ENCODE results near the gene LRFN4. TPM values are rescaled to one million over a fixed set of nuclear protein-coding genes. Genes with fewer than 3 reads are reported as not detected.

The LRFN4 gene
- total RNA-seq, 1 experiment from 2014 or later = 70.3 TPM

DNA sequence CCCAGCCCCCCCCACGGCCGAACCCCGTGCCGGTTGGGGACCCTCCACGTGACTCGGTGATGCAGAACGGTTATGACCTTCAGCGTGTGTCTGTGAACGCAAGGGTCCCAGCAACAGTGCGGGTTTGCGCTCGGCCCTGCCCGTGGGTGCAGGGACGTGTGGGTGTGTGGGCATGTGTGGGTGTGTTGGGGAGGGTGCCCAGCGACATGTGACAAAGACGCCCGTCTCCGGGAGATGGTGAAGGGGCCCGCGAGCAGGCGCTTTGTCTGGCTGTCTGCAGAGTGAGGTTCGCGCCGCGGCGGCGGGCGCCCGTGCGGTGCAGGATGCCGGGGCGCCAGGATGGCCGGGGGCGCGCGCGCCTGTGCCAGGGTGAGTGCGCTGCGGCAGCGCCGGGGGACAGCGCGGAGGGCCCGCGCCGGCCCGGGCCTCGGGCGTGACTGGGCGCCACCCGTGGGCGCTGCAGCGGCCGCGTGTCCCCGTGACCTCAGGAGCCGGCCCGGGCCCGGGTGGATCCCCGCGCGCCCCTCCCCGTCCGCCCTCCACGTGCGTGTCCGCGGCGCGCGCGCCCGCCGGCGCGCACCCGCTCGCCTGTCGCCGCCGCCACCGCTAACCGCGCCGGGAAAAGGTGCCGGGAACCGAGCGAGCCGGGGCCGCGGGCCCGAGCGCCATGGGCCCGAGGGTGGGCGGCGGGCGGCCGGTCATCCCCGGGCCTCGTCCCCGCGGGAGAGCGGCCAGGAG, at the start of gene LRFN4 (continued):
- TF ChIP-seq ARID4B (CRISPR knock-in tag; IDR thresholded peaks at IDR 0.05; ENCODE audit: borderline replicate concordance) (0 out of 2 replicates have a peak, but pooled peaks have one; percentile 33), RORB (CRISPR knock-in tag; IDR thresholded peaks at IDR 0.05) (no peak), ZMAT4 (CRISPR knock-in tag; IDR thresholded peaks at IDR 0.05) (no peak), NFYB (CRISPR knock-in tag; conservative IDR thresholded peaks at IDR 0.05; ENCODE audit: low read depth) (no peak), CREM (CRISPR knock-in tag; IDR thresholded peaks at IDR 0.05) (no peak), PRRX2 (CRISPR knock-in tag; IDR thresholded peaks at IDR 0.05) (no peak), GRHL2 (CRISPR knock-in tag; IDR thresholded peaks at IDR 0.05; ENCODE audit: insufficient replicate concordance, severe bottlenecking) (no peak), ZNF263 (CRISPR knock-in tag; IDR thresholded peaks at IDR 0.05; ENCODE audit: low read depth) (no peak), GABPB1 (CRISPR knock-in tag; IDR thresholded peaks at IDR 0.05) (no peak), CBFB (CRISPR knock-in tag; IDR thresholded peaks at IDR 0.05; ENCODE audit: low read depth) (no peak), ZNF396 (CRISPR knock-in tag; IDR thresholded peaks at IDR 0.05; ENCODE audit: borderline replicate concordance) (no peak), ATF1 (CRISPR knock-in tag; IDR thresholded peaks at IDR 0.05) (no peak), ZNF121 (CRISPR knock-in tag; IDR thresholded peaks at IDR 0.05) (no peak), FOXJ3 (CRISPR knock-in tag; IDR thresholded peaks at IDR 0.05; ENCODE audit: borderline replicate concordance) (no peak), ZNF232 (CRISPR knock-in tag; IDR thresholded peaks at IDR 0.05) (no peak), NFE2L1 (CRISPR knock-in tag; IDR thresholded peaks at IDR 0.05) (no peak), CREB1 (CRISPR knock-in tag; IDR thresholded peaks at IDR 0.05) (no peak), SMAD4 (CRISPR knock-in tag; IDR thresholded peaks at IDR 0.05) (no peak), ELF4 (CRISPR knock-in tag; IDR thresholded peaks at IDR 0.05; ENCODE audit: low read depth) (no peak), FOXP1 (CRISPR knock-in tag; IDR thresholded peaks at IDR 0.05; ENCODE audit: borderline replicate concordance) (no peak; the same call in 1 of the 2 replicates), ETV6 (CRISPR knock-in tag; IDR thresholded peaks at IDR 0.05) (no peak; the same call in none of the 2 replicates), MLX (CRISPR knock-in tag; IDR thresholded peaks at IDR 0.05) (no peak), ZNF138 (CRISPR knock-in tag; conservative IDR thresholded peaks at IDR 0.05) (no peak), AR (CRISPR knock-in tag; IDR thresholded peaks at IDR 0.05) (no peak), SP1 (CRISPR knock-in tag; conservative IDR thresholded peaks at IDR 0.05) (no peak), MYBL2 (CRISPR knock-in tag; IDR thresholded peaks at IDR 0.05) (no peak)
- TF ChIP-seq, protein P1, sequence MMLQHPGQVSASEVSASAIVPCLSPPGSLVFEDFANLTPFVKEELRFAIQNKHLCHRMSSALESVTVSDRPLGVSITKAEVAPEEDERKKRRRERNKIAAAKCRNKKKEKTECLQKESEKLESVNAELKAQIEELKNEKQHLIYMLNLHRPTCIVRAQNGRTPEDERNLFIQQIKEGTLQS (CRISPR knock-in tag; conservative IDR thresholded peaks at IDR 0.05) = no peak
- TF ChIP-seq, protein P2, sequence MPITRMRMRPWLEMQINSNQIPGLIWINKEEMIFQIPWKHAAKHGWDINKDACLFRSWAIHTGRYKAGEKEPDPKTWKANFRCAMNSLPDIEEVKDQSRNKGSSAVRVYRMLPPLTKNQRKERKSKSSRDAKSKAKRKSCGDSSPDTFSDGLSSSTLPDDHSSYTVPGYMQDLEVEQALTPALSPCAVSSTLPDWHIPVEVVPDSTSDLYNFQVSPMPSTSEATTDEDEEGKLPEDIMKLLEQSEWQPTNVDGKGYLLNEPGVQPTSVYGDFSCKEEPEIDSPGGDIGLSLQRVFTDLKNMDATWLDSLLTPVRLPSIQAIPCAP (CRISPR knock-in tag; IDR thresholded peaks at IDR 0.05) = no peak
- TF ChIP-seq, protein P3, sequence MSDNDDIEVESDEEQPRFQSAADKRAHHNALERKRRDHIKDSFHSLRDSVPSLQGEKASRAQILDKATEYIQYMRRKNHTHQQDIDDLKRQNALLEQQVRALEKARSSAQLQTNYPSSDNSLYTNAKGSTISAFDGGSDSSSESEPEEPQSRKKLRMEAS (CRISPR knock-in tag; IDR thresholded peaks at IDR 0.05) = peak; percentile 70; the same call in 1 of the 2 replicates
- TF ChIP-seq, protein P4, sequence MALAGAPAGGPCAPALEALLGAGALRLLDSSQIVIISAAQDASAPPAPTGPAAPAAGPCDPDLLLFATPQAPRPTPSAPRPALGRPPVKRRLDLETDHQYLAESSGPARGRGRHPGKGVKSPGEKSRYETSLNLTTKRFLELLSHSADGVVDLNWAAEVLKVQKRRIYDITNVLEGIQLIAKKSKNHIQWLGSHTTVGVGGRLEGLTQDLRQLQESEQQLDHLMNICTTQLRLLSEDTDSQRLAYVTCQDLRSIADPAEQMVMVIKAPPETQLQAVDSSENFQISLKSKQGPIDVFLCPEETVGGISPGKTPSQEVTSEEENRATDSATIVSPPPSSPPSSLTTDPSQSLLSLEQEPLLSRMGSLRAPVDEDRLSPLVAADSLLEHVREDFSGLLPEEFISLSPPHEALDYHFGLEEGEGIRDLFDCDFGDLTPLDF (CRISPR knock-in tag; IDR thresholded peaks at IDR 0.05) = no peak

Data from WTC11 (cell line).